Transverse colon (tissue), 4 donors: Measurements from ENCODE around the gene AQP12B. TPM values are rescaled to one million over a fixed set of nuclear protein-coding genes. Genes with fewer than 3 reads are reported as not detected.

Experiments
- DNase-seq: peaks from one replicate; pipeline ENCODE4 v3.0.0-alpha.2; 2019
- H3K27ac ChIP-seq, 4 donors: fragments of 200-600 bp; sonication (generic); 2 replicates each; pipeline ENCODE4 v1.5.1; 2016 to 2018; ENCODE audit warnings: inconsistent platforms in 4 of 4
- H3K27me3 ChIP-seq: fragments of 200-600 bp; sonication (generic); 2 replicates; pipeline ENCODE4 v1.5.1; 2017; ENCODE audit warnings: inconsistent platforms
- H3K36me3 ChIP-seq, 4 donors: fragments of 200-600 bp; sonication (generic); 2 replicates each; pipeline ENCODE4 v1.5.1; 2017 to 2019; ENCODE audit warnings: inconsistent platforms in 4 of 4
- H3K4me1 ChIP-seq, 4 donors: fragments of 200-600 bp; sonication (generic); 2 replicates each; pipeline ENCODE4 v1.5.1; 2017 to 2020; ENCODE audit warnings: inconsistent platforms in 4 of 4
- H3K4me3 ChIP-seq, 4 donors: fragments of 200-600 bp; sonication (generic); 1 replicate in 1 of 4; 2 replicates in 3 of 4; pipeline versions ENCODE4 v1.5.1 to v1.6.1; 2017 to 2019; ENCODE audit warnings: inconsistent platforms in 4 of 4
- H3K9me3 ChIP-seq, 2 donors: fragments of 200-600 bp; sonication (generic); 2 replicates each; pipeline ENCODE4 v1.5.1; 2017 to 2019; ENCODE audit warnings: inconsistent platforms in 2 of 2
- EP300 ChIP-seq: sonication (generic); formaldehyde crosslinking; IDR thresholded peaks from one replicate; pipeline ENCODE4 v1.6.1; 2017; ENCODE audit warnings: antibody characterized with exemption, low read depth
- POLR2A ChIP-seq: fragments of 450-650 bp; IDR thresholded peaks from one replicate; pipeline ENCODE4 v1.6.1; 2016; ENCODE audit warnings: antibody characterized with exemption, mild to moderate bottlenecking, moderate library complexity
- POLR2AphosphoS5 ChIP-seq, 3 donors: sonication (generic); formaldehyde crosslinking; IDR thresholded peaks; one replicate each; pipeline ENCODE4 v1.6.1; 2016; ENCODE audit warnings: antibody characterized with exemption in 3 of 3
- WGBS, 2 donors: methylation state at CpG; one replicate each; pipeline ENCODE4 v1.1.5; 2018; ENCODE audit warnings: low coverage in 1 of 2; 5-methylcytosine and 5-hydroxymethylcytosine counted together
- in situ Hi-C, 4 donors: fragments of 200-750 bp; cut with MboI; loops; one replicate each; pipeline versions ENCODE4 v1.15.0 to v1.15.1; 2017; ENCODE audit warnings: low sequenced_read_pairs in 3 of 4, low pct_ligation_motif_present in 1 of 4, low pct_unique_long_range_greater_than_20kb in 1 of 4
- intact Hi-C: fragments of 100-400 bp; cut with DNase I; formaldehyde crosslinking; loops from one replicate; pipeline ENCODE4 v1.15.1; 2023; ENCODE audit warnings: low total_unique reads
- total RNA-seq, 4 donors: library from RNA; depleted of rRNA; stranded (reverse); fragments of >200 nt; gene quantifications; one replicate each; pipeline ENCODE4 v1.1.0, GENCODE V29; 2016
- TF ChIP-seq, protein P1 (sequence below), 5 experiments: fragments of 200-600 bp in 3 of 5; fragments of 450-650 bp in 2 of 5; sonication (generic) in 3 of 5; IDR thresholded peaks; 1 replicate in 2 of 5; 2 replicates in 3 of 5; pipeline ENCODE4 v1.5.1; 2016 to 2017; ENCODE audit warnings: antibody characterized with exemption in 5 of 5, inconsistent platforms in 3 of 5, mild to moderate bottlenecking in 2 of 5, moderate library complexity in 1 of 5

The AQP12B gene
- total RNA-seq, 4 donors from 2014 or later, result 0.55 to 1.5 TPM; not detected in 2

DNA sequence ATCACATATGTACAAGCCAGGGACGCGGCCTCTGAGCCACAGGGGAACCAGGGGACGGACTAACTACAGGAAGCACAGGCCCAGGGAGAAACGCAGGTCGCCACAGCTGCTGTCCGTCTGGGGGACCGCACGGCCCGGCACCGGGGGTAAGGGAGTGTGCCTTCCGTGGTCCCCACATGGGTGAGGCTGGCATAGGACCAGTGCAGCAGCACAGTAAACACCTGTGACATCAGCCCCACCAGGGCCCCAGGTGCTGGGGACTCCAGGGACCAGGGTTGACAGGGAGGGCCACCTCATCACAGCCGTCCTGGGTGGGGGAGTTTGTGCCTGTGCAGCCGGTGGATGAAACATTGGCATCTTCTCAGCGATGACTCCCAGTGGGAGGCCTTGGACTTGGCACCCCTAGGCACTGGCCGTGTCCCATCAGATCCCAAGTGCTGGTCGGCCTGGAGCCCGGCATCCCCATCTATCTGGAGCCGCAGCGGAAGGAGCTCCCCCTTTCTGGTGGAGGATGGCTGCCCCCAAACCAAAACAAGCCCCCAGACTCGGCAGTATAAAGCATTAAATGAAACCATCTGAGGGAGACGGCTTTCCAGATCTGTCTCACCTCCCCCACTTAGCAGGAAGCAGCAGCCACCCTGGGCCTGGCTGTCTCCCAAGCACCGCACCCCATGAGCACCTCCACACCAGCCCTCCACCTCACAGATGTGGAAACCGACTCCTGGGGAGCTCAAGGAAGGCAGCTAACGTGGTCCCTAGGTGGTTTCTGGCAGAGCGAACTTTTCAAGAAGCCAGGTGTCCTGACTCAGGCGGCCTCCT is 31.5 kb upstream of the AQP12B start:
- no peak overlapping the region for H3K4me3 ChIP-seq
- no peak for TF ChIP-seq POLR2A
- TF ChIP-seq, protein P1, sequence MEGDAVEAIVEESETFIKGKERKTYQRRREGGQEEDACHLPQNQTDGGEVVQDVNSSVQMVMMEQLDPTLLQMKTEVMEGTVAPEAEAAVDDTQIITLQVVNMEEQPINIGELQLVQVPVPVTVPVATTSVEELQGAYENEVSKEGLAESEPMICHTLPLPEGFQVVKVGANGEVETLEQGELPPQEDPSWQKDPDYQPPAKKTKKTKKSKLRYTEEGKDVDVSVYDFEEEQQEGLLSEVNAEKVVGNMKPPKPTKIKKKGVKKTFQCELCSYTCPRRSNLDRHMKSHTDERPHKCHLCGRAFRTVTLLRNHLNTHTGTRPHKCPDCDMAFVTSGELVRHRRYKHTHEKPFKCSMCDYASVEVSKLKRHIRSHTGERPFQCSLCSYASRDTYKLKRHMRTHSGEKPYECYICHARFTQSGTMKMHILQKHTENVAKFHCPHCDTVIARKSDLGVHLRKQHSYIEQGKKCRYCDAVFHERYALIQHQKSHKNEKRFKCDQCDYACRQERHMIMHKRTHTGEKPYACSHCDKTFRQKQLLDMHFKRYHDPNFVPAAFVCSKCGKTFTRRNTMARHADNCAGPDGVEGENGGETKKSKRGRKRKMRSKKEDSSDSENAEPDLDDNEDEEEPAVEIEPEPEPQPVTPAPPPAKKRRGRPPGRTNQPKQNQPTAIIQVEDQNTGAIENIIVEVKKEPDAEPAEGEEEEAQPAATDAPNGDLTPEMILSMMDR (IDR thresholded peaks at IDR 0.05), result no peak
- TF ChIP-seq POLR2AphosphoS5 (IDR thresholded peaks at IDR 0.05), result no peak
- no peak for TF ChIP-seq EP300
- no peak for DNase-seq
- H3K36me3 ChIP-seq, result no peaks in the 10 kb centered on the region
- no peak overlapping the region for H3K27ac ChIP-seq
- 78% methylated on average over 23 of the region's 26 CpGs; no CpG with 5 or more reads in 1 of the 2 donors for WGBS, 2 donors
- H3K4me1 ChIP-seq, result no peaks in the 10 kb centered on the region
- no peaks in the 10 kb centered on the region for H3K9me3 ChIP-seq
- intact Hi-C loops (no loop called here), in situ Hi-C loops (loop anchor here in 2 of 4 donors (25.0 kb wide), 1 partner anchor 202 kb away; no protein-coding TSS in a partner anchor)
- H3K27me3 ChIP-seq, result peaks cover 5% of the 10 kb centered on the region

DNA sequence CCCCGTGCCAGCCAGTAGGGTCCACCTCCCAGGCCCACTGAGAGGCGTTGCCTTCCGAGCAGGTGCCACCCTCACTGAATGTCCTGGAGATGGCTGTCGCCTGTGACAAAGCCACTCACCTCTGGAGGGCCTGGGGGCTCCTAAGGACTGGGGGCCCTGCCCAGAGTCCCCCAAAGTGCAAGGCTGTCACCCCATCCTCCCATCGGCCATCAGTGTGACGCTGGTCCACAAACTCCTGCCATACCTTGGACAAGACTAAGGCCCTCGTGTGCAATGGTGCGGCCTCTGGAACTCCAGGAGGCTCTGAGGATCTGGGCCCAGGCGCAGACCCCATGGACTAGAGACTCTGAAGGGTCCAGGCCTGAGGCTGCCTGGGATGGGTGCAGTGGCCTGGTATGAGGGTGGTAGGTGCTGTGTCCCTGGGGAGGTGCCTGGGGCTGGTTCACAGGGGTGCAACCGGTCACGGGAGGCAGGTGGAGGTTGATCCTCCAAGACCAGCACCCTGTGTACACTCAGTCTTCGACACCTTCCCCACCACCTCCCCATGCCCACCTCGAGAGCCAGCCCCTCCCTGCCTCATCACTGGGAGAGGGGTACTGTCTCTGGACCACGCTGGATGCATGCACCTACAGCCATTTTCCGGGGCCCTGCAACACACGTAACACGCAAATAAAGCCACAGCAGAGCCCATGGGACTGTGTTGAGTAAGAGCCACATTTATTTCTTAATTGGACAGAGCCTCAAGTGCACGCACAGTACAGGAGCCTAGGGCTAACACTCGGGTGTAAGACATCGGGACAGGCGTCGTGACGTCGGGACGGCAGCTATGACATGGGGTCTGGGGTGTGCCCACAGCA is 30.6 kb upstream of the AQP12B start:
- Histone ChIP-seq H3K4me3 (no peak overlapping the region), H3K9me3 (no peaks in the 10 kb centered on the region), H3K27me3 (peaks cover 5% of the 10 kb centered on the region), H3K36me3 (no peaks in the 10 kb centered on the region), H3K4me1 (no peaks in the 10 kb centered on the region), H3K27ac (no peak overlapping the region)
- intact Hi-C loops (no loop called here), in situ Hi-C loops (loop anchor here in 2 of 4 donors (25.0 kb wide), 1 partner anchor 201 kb away; no protein-coding TSS in a partner anchor)
- no peak for TF ChIP-seq POLR2AphosphoS5 (IDR thresholded peaks at IDR 0.05)
- TF ChIP-seq, protein P1 (IDR thresholded peaks at IDR 0.05), result no peak
- TF ChIP-seq POLR2A, result no peak
- TF ChIP-seq EP300, result no peak
- DNase-seq, result no peak
- 87% methylated on average over 25 of the region's 25 CpGs; no CpG with 5 or more reads in 1 of the 2 donors for WGBS, 2 donors

DNA sequence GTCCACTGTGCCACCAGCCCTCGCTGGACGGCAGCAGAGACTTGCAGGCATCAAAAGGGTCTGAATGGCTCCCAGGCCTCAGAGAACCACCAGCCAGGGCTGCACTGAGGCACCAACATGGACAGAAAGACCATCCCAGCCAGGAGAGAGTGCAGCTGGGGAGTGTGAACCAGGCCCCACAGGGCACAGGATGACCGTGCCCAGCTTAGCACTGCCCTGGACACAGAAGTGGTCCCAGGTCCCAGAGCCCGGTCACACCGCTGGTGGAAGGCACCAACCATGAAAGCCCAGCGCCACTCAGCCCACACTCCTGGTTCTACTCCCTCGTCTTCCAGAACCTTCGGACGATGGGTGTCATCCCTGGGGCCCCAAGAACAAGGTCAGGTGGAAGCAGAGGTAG is 29.4 kb upstream of the AQP12B start:
- TF ChIP-seq, protein P1 (IDR thresholded peaks at IDR 0.05), result no peak
- TF ChIP-seq POLR2AphosphoS5 (IDR thresholded peaks at IDR 0.05) (no peak), EP300 (no peak), POLR2A (no peak)
- H3K4me3 ChIP-seq, result no peak overlapping the region
- no peak overlapping the region for H3K27ac ChIP-seq
- WGBS, 2 donors, result 85% methylated on average over 9 of the region's 9 CpGs; no CpG with 5 or more reads in 1 of the 2 donors
- in situ Hi-C loops (loop anchor here in 2 of 4 donors (25.0 kb wide), 1 partner anchor 200 kb away; no protein-coding TSS in a partner anchor), intact Hi-C loops (no loop called here)
- DNase-seq, result no peak
- H3K36me3 ChIP-seq, result no peaks in the 10 kb centered on the region
- no peaks in the 10 kb centered on the region for H3K9me3 ChIP-seq
- H3K27me3 ChIP-seq, result peaks cover 5% of the 10 kb centered on the region
- H3K4me1 ChIP-seq, result no peaks in the 10 kb centered on the region

DNA sequence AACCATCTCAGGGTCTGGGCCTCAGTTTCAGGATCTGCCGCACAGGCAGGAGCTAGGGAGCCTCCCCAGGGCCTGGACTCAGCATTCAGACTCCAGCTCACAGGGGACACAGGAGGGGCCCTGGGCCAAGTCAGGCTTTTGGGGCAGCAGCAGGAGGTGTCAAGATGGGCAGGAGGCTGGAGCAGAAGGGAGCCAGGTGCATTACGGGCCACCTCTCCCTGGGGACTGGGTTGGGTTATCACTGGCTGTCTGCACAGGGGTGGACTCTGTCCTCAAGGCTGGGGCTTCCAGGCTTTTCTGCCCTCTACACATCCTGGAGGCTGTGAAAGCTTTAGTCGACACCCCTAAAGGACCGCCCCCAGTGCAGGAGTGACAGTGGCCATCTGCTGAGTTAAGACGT is 29.0 kb upstream of the AQP12B start:
- in situ Hi-C loops, result loop anchor here in 2 of 4 donors (25.0 kb wide), 1 partner anchor 199 kb away; no protein-coding TSS in a partner anchor
- H3K27ac ChIP-seq, result no peak overlapping the region
- DNase-seq, result no peak

More for the DNA sequence above, 29.0 kb upstream of the AQP12B start:
- H3K27me3 ChIP-seq, result peaks cover 5% of the 10 kb centered on the region
- TF ChIP-seq POLR2AphosphoS5 (IDR thresholded peaks at IDR 0.05) (no peak), POLR2A (no peak), EP300 (no peak)
- TF ChIP-seq, protein P1 (IDR thresholded peaks at IDR 0.05), result no peak
- no peaks in the 10 kb centered on the region for H3K4me1 ChIP-seq
- H3K36me3 ChIP-seq, result no peaks in the 10 kb centered on the region
- H3K9me3 ChIP-seq, result no peaks in the 10 kb centered on the region
- H3K4me3 ChIP-seq, result no peak overlapping the region
- intact Hi-C loops, result no loop called here
- 80% methylated on average over 5 of the region's 5 CpGs; no CpG with 5 or more reads in 1 of the 2 donors for WGBS, 2 donors
